SK-N-SH (cell line): Measurements from ENCODE around the gene FNDC10.

Experiments
- CTCF ChIP-seq: fragments of 200-600 bp; sonication (generic); IDR thresholded peaks from 2 replicates; pipeline ENCODE4 v1.6.1; 2017; ENCODE audit warnings: antibody characterized with exemption, mild to moderate bottlenecking, moderate library complexity
- JUND ChIP-seq: IDR thresholded peaks from 2 replicates; pipeline ENCODE4 v1.4.0; 2012
- POLR2AphosphoS5 ChIP-seq: IDR thresholded peaks from 2 replicates; pipeline ENCODE4 v1.6.1; 2012; ENCODE audit warnings: low read depth, low read length
- RCOR1 ChIP-seq: fragments of 150-350 bp; IDR thresholded peaks from 2 replicates; pipeline ENCODE4 v1.6.1; 2017; ENCODE audit warnings: antibody characterized with exemption, low read length
- REST ChIP-seq: IDR thresholded peaks from 2 replicates; pipeline ENCODE4 v1.6.1; 2012; ENCODE audit warnings: mild to moderate bottlenecking, low read depth, low read length, moderate library complexity
- TAF1 ChIP-seq: IDR thresholded peaks from 2 replicates; pipeline ENCODE4 v1.6.1; 2012; ENCODE audit warnings: low read depth, mild to moderate bottlenecking, low read length, moderate library complexity, borderline replicate concordance

- TF ChIP-seq CTCF (no peak), JUND (no peak), RCOR1 (no peak), TAF1 (no peak), POLR2AphosphoS5 (no peak), REST (no peak)
These were observed 2.5 kb upstream of the FNDC10 start for GRCh38 chr1:1602304-1602967.
